Lung (tissue), 12 donors: Measurements from ENCODE around the gene COL9A3. TPM values are rescaled to one million over a fixed set of nuclear protein-coding genes. Genes with fewer than 3 reads are reported as not detected.

ENCODE experiments used
- ATAC-seq: fragments of 200-7000 bp; cut with Tn5 transposase; one replicate; pipeline ENCODE4 v1.9.1; 2020; ENCODE audit warnings: moderate number of reproducible peaks; ENCODE audit not compliant: insufficient read depth, low FRiP score
- DNase-seq, 3 donors: peaks; one replicate each; pipeline ENCODE4 v3.0.0-alpha.2; 2013 to 2017
- H3K27ac ChIP-seq, 2 donors: one replicate each; pipeline ENCODE4 v1.5.1; 2013; ENCODE audit warnings: mild to moderate bottlenecking in 2 of 2, moderate library complexity in 2 of 2, control low read depth in 1 of 2, inconsistent platforms in 1 of 2, low read depth in 1 of 2, low read length in 1 of 2
- H3K27me3 ChIP-seq, 3 donors: one replicate each; pipeline ENCODE4 v1.5.1; 2013; ENCODE audit warnings: low read length in 2 of 3; ENCODE audit not compliant: control insufficient read depth in 3 of 3, insufficient read depth in 3 of 3
- H3K36me3 ChIP-seq, 4 donors: one replicate each; pipeline ENCODE4 v1.5.1; 2013; ENCODE audit warnings: low read length in 4 of 4, mild to moderate bottlenecking in 1 of 4, moderate library complexity in 1 of 4; ENCODE audit not compliant: control insufficient read depth in 4 of 4, insufficient read depth in 4 of 4
- H3K4me1 ChIP-seq, 5 donors: one replicate each; pipeline ENCODE4 v1.5.1; 2013; ENCODE audit warnings: low read length in 5 of 5, mild to moderate bottlenecking in 2 of 5, moderate library complexity in 1 of 5; ENCODE audit not compliant: control insufficient read depth in 5 of 5, insufficient read depth in 5 of 5
- H3K4me3 ChIP-seq: one replicate; pipeline ENCODE4 v1.5.1; 2013; ENCODE audit warnings: mild to moderate bottlenecking, control low read depth, moderate library complexity
- H3K9ac ChIP-seq, 2 donors: one replicate each; pipeline ENCODE4 v1.5.1; 2013; ENCODE audit warnings: low read length in 2 of 2, control low read depth in 1 of 2; ENCODE audit not compliant: insufficient read depth in 1 of 2
- H3K9me3 ChIP-seq, 4 donors: one replicate each; pipeline ENCODE4 v1.5.1; 2013; ENCODE audit warnings: low read length in 3 of 4, mild to moderate bottlenecking in 1 of 4, moderate library complexity in 1 of 4; ENCODE audit not compliant: control insufficient read depth in 4 of 4, insufficient read depth in 3 of 4
- CTCF ChIP-seq: IDR thresholded peaks from 2 replicates; pipeline ENCODE4 v1.5.1; 2012; ENCODE audit warnings: mild to moderate bottlenecking; ENCODE audit errors: control extremely low read depth, extremely low read depth
- WGBS, 2 donors: extraction: QIAGEN DNeasy Blood & Tissue Kit; methylation state at CpG; one replicate each; pipeline ENCODE4 v1.1.7; 2013; 5-methylcytosine and 5-hydroxymethylcytosine counted together
- polyA plus RNA-seq, 2 donors: library from polyadenylated mRNA; stranded (reverse); fragments of 200-250 nt; gene quantifications; one replicate each; pipeline ENCODE4 v1.2.1, GENCODE V29; 2013
- total RNA-seq, 2 donors: library from RNA; depleted of rRNA in 1 of 2; stranded (reverse); fragments of >200 nt in 1 of 2; gene quantifications; one replicate each; pipeline ENCODE4 v1.2.1, GENCODE V29; 2014 to 2021
- donor health status: control.
- donor health status: control.
- donor health status: Bipolar disorder and iron deficiency.
- donor health status: healthy.
- donor health status: DM: yes; HTN: yes; CAD: no.

Gene COL9A3
- total and polyA plus RNA-seq, 4 donors: 0.55 to 26.1 (median 4.0) TPM

DNA sequence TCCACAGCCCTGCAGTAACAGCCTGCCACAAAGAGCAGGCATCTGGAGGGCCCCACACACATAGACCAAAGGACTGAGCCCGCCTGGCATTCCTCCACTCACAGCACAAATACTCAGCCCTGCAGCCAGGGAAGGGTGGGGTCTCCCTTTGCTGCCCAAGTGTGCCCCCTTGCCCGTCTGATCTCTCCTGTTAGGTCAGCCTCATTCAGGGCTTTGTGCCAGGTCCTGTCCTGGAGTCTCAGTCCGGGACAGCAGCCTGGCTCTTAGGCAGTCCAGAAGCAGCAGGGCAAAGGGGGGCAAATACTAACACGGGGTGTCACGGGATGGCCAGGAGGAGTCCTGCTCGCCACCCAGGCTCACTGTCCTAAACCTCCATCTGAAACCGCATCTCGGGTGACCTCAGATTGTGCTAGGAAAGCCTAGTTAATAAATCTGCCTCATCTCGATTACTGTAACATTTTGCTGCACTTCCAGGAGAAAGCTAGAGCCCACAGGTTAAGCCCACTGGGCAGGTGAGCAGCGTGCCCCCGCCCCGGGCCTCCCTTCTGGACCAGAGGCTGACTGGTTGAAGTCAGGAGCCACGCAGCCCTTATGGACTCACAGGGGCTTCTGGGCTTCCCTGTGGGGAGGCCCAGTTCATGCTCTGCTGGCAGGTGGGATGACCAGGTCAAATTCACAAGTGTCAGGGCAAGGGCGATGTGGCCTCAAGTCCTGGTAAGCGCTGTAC, 15.4 kb upstream of the COL9A3 start:
- no peaks in the 10 kb centered on the region for H3K9me3 ChIP-seq
- TF ChIP-seq CTCF: no peak
- H3K27ac ChIP-seq: no peak overlapping the region
- WGBS, 2 donors: 90 to 91% methylated on average over 15 of the region's 15 CpGs
- no peak for DNase-seq
- peaks cover 0 to 23% (median 12%) of the 10 kb centered on the region in 4 donors for H3K36me3 ChIP-seq
- no peak overlapping the region for H3K9ac ChIP-seq
- H3K4me3 ChIP-seq: no peak overlapping the region
- no peak for ATAC-seq
- peaks cover 0 to 22% (median 8%) of the 10 kb centered on the region in 5 donors for H3K4me1 ChIP-seq
- no peaks in the 10 kb centered on the region for H3K27me3 ChIP-seq

DNA sequence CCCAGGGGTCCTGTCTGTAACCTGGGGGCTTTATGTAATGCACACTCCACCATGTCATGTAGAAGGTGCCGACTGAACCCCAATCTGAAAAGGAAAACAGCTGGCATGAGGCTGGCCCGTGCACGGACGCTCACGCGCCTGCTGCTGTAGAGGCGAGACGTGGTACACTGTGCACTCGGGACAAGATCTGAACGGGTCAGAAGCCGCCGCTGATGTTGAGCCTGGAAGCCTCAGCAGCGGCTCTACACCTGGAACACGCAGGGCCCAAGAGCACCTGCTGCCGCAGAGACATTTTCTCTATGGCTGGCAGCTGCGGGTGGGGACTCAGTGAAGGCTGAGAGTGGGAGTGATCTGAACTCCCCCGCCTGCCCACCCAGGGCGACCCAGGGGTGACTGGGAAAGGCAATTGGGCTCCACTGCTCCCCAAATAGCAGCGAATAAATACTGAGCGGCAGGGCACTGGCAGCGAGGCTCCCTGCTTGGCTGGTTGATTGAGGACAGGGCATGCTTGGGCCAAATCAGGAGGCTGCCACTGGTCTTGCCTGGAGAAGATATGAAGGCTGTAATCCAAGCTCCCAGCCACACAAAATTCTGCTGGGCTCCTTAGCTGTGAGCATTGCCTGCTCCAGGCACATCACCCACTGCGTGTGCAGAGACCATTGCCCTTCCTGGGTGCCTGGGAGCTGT, 14.7 kb upstream of the COL9A3 start:
- WGBS, 2 donors: 89 to 90% methylated on average over 22 of the region's 22 CpGs
- ATAC-seq: no peak
- TF ChIP-seq CTCF: no peak
- no peaks in the 10 kb centered on the region for H3K27me3 ChIP-seq
- H3K9me3 ChIP-seq: no peaks in the 10 kb centered on the region
- peaks cover 0 to 24% (median 7%) of the 10 kb centered on the region in 5 donors for H3K4me1 ChIP-seq
- no peak overlapping the region for H3K4me3 ChIP-seq
- no peak for DNase-seq
- H3K9ac ChIP-seq: no peak overlapping the region
- H3K27ac ChIP-seq: no peak overlapping the region
- H3K36me3 ChIP-seq: peaks cover 0 to 25% (median 12%) of the 10 kb centered on the region in 4 donors

DNA sequence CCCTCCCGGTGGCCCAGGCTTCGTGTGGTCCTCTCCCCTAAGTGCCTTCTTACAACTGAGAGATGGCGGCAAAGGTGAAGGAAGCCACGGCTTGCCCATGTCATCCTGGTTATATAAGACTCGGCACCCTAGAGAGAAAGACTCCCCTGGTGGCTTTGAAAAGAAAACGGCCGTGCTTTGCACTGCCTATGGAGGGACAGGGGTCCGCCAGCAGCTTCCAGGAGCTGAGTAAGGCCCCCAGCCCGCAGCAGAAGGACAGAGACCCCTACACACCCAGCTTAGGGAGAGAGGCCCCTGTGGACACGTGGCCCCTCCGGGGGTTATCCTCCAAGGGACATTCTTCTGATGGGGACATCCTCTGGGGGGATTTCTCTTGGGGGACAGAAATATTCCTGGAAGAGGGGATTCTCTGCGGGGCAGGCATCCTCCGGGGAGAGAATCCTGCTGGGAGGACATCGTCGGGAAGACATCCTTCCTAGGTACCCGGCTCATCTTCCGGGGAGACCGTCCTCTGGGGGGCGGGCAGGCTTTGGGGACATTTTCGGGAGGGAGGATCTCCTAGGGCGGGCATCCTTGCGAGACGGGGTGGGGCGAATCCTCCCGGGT, 12.7 kb upstream of the COL9A3 start:
- no peak for TF ChIP-seq CTCF
- Histone ChIP-seq H3K27me3 (no peaks in the 10 kb centered on the region), H3K36me3 (peaks cover 3 to 27% (median 12%) of the 10 kb centered on the region in 4 donors), H3K9me3 (no peaks in the 10 kb centered on the region), H3K9ac (no peak overlapping the region), H3K4me1 (peaks cover 0 to 25% (median 6%) of the 10 kb centered on the region in 5 donors), H3K27ac (peak overlapping the region in 1 of 2 donors; percentile 5), H3K4me3 (no peak overlapping the region)
- 17 to 18% methylated on average over 25 of the region's 25 CpGs for WGBS, 2 donors
- ATAC-seq (no peak), DNase-seq (peak; percentile 34 to 46 (median 37))
